Heart right ventricle (tissue), 16 donors: ENCODE data around the gene CSRP3. TPM values are rescaled to one million over a fixed set of nuclear protein-coding genes. Genes with fewer than 3 reads are reported as not detected.

ENCODE experiments used
- ATAC-seq, 8 donors: fragments of 200-7000 bp; cut with Tn5 transposase; one replicate each; pipeline ENCODE4 v1.9.1; 2020; ENCODE audit warnings: mild to moderate bottlenecking in 8 of 8, moderate library complexity in 8 of 8, moderate number of reproducible peaks in 1 of 8
- DNase-seq, 2 donors: peaks; one replicate each; pipeline ENCODE4 v3.0.0-alpha.2; 2020
- H3K27ac ChIP-seq, 10 donors: fragments of 200-600 bp; sonication (generic) in 2 of 10; one replicate each; pipeline versions ENCODE4 v1.5.0 to v1.8.0; 2020 to 2022; ENCODE audit warnings: mild to moderate bottlenecking in 3 of 10
- H3K27me3 ChIP-seq, 7 donors: fragments of 200-600 bp; one replicate each; pipeline ENCODE4 v1.8.0; 2021 to 2022; ENCODE audit warnings: mild to moderate bottlenecking in 2 of 7
- H3K36me3 ChIP-seq, 9 donors: fragments of 200-600 bp; sonication (generic) in 1 of 9; one replicate each; pipeline versions ENCODE4 v1.5.0 to v1.8.0; 2020 to 2022; ENCODE audit warnings: mild to moderate bottlenecking in 2 of 9
- H3K4me1 ChIP-seq, 9 donors: fragments of 200-600 bp; sonication (generic) in 1 of 9; one replicate each; pipeline versions ENCODE4 v1.5.0 to v1.8.0; 2020 to 2022; ENCODE audit warnings: mild to moderate bottlenecking in 4 of 9
- H3K4me3 ChIP-seq, 10 donors: fragments of 200-600 bp; sonication (generic) in 2 of 10; one replicate each; pipeline versions ENCODE4 v1.5.0 to v1.8.0; 2020 to 2022; ENCODE audit warnings: mild to moderate bottlenecking in 7 of 10, moderate library complexity in 2 of 10
- H3K9me3 ChIP-seq, 11 donors: fragments of 200-600 bp in 10 of 11; sonication (generic) in 2 of 11; one replicate each; pipeline versions ENCODE4 v1.5.0 to v1.8.0; 2013 to 2022; ENCODE audit warnings: mild to moderate bottlenecking in 2 of 11, control low read depth in 1 of 11, moderate library complexity in 1 of 11
- WGBS, 2 donors: extraction: QIAGEN DNeasy Blood & Tissue Kit; methylation state at CpG; one replicate each; pipeline ENCODE4 v1.1.7; 2013; ENCODE audit warnings: inconsistent platforms in 1 of 2; 5-methylcytosine and 5-hydroxymethylcytosine counted together
- intact Hi-C, 10 donors: fragments of 100-400 bp; cut with DNase I; formaldehyde crosslinking; loops; one replicate each; pipeline versions ENCODE4 v1.11.1 to v1.14.2; 2022
- polyA plus RNA-seq, 2 donors: library from polyadenylated mRNA; stranded (reverse); fragments of 200-250 nt; gene quantifications; one replicate each; pipeline ENCODE4 v1.2.3, GENCODE V29; 2013
- total RNA-seq, 10 donors: library from RNA; stranded (reverse); fragmentation: NEBNext Ultra II Directional in 3 of 10; extraction: Animal tissue kit (Norgen Biotek cat#: 25700) in 3 of 10; gene quantifications; one replicate each; pipeline versions ENCODE4 v1.2.1 to v1.2.4, GENCODE V29; 2021 to 2023
- TF ChIP-seq, protein P1 (sequence below), 9 donors: fragments of 200-600 bp; sonication (generic) in 2 of 9; IDR thresholded peaks; one replicate each; pipeline versions ENCODE4 v1.5.0 to v1.8.0; 2021 to 2022; ENCODE audit warnings: antibody characterized with exemption in 9 of 9, mild to moderate bottlenecking in 5 of 9, moderate library complexity in 1 of 9
- donor health status: Arrhythmogenic right ventricular cardiomyopathy.
- donor health status: ischemic (EF 13 %, LVEDD 7.1; RV severe dilation, severe dysfunction).
- donor health status: healthy with polysubstance abuse.
- donor health status: DM: no; HTN: yes; CAD: no.
- donor health status: DM: no; HTN: no; CAD: no.
- donor health status: ischemic (EF 25% LVEDD 6.9; RV normal size, moderate dysfunction).
- donor health status: ischemic (EF 25% LVEDD 5.7; RV mildly dilated, moderate dysfunction).
- donor health status: healthy.
- donor health status: DM: yes; HTN: yes; CAD: no.
- donor health status: Ischemic cardiomyopathy.
- donor health status: ischemic (EF 35%, LVEDD 5.7; RV mildly dilated, moderate dysfunction).
- donor health status: nonischemic (EF 11% LVEDD 7.7; RV severe dilation, severe dysfunction).
- donor health status: DM: yes; HTN: yes; CAD: no.
- donor health status: PGD.
- donor health status: ischemic (EF 29% LVEDD 5.4; RV normal size, mild dysfunction).
- donor health status: nonischemic (EF 23%, LVEDD 6.1; RV moderate dilation, normal function).

CSRP3 gene
- total and polyA plus RNA-seq, 12 donors: 534 to 3,929 (median 2,209) TPM

DNA sequence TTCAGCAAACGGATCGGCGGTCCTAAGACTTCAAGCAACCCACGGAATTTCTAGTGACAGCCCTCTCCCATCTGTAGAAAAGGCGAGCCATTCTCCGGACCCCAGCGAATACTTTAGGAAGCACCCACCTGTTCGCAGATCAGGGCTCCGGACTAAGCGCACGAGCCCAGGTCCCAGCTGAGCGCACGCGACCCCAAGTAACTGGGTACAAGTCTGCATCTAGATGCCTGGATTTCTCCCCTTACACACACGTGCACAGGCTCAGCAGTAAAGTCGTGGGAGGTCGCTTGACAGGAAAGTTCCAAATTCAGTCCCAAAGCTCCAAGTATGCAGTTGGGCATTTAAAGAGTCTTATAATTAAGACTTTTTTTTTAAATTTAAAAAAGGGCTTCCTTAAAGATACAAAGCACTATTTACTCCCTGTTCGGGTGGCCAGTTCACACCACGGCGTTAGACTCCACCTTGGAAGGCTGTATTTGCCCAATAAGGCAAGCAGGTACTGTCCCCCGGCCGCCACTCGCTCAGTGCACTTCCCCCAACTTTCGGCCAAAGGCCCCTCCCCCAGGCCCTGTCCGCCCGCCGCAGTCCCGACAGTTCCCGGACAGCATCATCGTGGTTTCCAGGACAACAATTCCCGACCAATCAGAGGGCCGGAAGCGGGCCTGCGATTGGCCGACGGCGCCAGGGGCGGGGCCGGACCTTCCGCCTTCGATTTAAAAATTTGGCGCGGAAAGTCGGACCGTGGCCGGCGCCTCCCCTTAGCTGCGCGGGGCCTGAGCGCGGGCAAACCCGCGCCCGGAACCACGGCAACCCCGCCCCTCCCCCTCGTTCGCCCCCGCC lies 38.9 kb upstream of the CSRP3 start, which contains the start of gene E2F8:
E2F8 (minus strand) TSS at position 526 of the 840 bp plus-strand sequence. CDS start 824 bp downstream, outside the sequence.
- DNase-seq (peak; percentile 92 to 96), ATAC-seq (peak; percentile 93 to 98 (median 96))
- H3K27me3 ChIP-seq: peaks cover 11 to 52% (median 32%) of the 10 kb centered on the region in 7 donors
- peak within 1 kb of the TSS; percentile 46 to 74 (median 68) for H3K4me3 ChIP-seq
- 1% methylated on average over 56 to 59 of the region's 59 CpGs for WGBS, 2 donors
- intact Hi-C loops: loop anchor here in 3 of 10 donors (5.0 to 10.0 kb wide), 2 partner anchors 43 to 166 kb away; no protein-coding TSS in a partner anchor
- H3K9me3 ChIP-seq: no peaks in the 10 kb centered on the region
- peaks cover 0 to 18% (median 0%) of the 10 kb centered on the region in 9 donors for H3K36me3 ChIP-seq
- peak within 1 kb of the TSS in 7 of 10 donors; percentile 29 to 68 (median 56) for H3K27ac ChIP-seq
- TF ChIP-seq, protein P1, sequence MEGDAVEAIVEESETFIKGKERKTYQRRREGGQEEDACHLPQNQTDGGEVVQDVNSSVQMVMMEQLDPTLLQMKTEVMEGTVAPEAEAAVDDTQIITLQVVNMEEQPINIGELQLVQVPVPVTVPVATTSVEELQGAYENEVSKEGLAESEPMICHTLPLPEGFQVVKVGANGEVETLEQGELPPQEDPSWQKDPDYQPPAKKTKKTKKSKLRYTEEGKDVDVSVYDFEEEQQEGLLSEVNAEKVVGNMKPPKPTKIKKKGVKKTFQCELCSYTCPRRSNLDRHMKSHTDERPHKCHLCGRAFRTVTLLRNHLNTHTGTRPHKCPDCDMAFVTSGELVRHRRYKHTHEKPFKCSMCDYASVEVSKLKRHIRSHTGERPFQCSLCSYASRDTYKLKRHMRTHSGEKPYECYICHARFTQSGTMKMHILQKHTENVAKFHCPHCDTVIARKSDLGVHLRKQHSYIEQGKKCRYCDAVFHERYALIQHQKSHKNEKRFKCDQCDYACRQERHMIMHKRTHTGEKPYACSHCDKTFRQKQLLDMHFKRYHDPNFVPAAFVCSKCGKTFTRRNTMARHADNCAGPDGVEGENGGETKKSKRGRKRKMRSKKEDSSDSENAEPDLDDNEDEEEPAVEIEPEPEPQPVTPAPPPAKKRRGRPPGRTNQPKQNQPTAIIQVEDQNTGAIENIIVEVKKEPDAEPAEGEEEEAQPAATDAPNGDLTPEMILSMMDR (IDR thresholded peaks at IDR 0.05): no peak
- peaks cover 5 to 49% (median 17%) of the 10 kb centered on the region in 9 donors for H3K4me1 ChIP-seq

DNA sequence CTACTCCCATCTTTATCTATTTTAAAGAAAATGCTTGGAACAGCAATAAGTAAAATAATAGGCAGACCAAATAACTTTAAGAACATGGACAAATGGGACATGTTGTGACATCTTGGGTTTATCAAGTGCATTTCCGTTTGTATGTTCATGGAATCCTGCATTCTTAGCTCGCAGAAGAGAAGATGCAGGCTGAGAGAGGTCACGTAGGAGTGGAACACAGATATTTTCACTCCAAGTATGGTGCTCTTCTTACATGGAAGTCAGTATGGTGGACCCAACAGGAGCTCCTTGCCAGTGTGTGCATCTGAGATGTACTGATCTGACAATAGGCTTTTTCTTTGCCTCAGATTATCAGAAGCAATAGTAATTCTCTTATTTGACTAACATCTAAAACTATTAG lies 37.3 kb upstream of the CSRP3 start:
- H3K27ac ChIP-seq: peak overlapping the region in 3 of 10 donors; percentile 0 to 68 (median 19)
- peaks cover 11 to 36% (median 25%) of the 10 kb centered on the region in 7 donors for H3K27me3 ChIP-seq
- intact Hi-C loops: loop anchor here in 1 of 10 donors (5.0 kb wide), 1 partner anchor 37 kb away; the partner anchor contains the start of gene CSRP3
- TF ChIP-seq, protein P1 (IDR thresholded peaks at IDR 0.05): no peak
- ATAC-seq (no peak), DNase-seq (no peak)
- peaks cover 5 to 50% (median 17%) of the 10 kb centered on the region in 9 donors for H3K4me1 ChIP-seq
- peaks cover 0 to 29% (median 0%) of the 10 kb centered on the region in 9 donors for H3K36me3 ChIP-seq
- 68 to 74% methylated on average over 3 of the region's 3 CpGs for WGBS, 2 donors
- peak overlapping the region in 3 of 10 donors; percentile 12 to 73 (median 66) for H3K4me3 ChIP-seq
- no peaks in the 10 kb centered on the region for H3K9me3 ChIP-seq

DNA sequence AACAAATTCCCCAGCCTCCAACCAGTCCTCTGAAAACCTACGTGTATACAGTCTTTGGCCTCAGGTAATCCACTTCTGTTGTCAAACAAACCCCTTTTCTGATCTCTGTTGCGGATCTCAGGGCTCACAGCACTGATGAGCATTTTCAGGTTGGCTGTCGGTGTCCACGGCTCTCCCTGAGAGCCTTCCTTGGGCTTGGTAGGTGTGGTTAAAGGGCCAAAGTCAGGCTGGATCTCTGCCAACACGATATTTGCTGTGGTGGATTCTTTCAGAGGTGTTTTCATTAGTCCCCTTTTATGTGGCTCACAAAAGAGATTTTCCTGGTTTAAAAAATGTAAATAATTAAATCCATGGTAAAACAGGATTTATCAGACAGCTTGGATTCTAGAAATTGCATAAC lies 36.0 kb upstream of the CSRP3 start:
- intact Hi-C loops: loop anchor here in 1 of 10 donors (5.0 kb wide), 1 partner anchor 36 kb away; the partner anchor contains the start of gene CSRP3
- H3K4me1 ChIP-seq: peaks cover 5 to 58% (median 23%) of the 10 kb centered on the region in 9 donors
- peak overlapping the region in 2 of 10 donors; percentile 22 to 26 for H3K27ac ChIP-seq
- H3K27me3 ChIP-seq: peaks cover 11 to 24% (median 18%) of the 10 kb centered on the region in 7 donors
- WGBS, 2 donors: 41 to 61% methylated on average over 5 of the region's 5 CpGs
- TF ChIP-seq, protein P1 (IDR thresholded peaks at IDR 0.05): no peak
- peaks cover 0 to 29% (median 0%) of the 10 kb centered on the region in 9 donors for H3K36me3 ChIP-seq
- H3K4me3 ChIP-seq: peak overlapping the region in 3 of 10 donors; percentile 3 to 17 (median 11)
- DNase-seq (no peak), ATAC-seq (no peak)
- no peaks in the 10 kb centered on the region for H3K9me3 ChIP-seq

DNA sequence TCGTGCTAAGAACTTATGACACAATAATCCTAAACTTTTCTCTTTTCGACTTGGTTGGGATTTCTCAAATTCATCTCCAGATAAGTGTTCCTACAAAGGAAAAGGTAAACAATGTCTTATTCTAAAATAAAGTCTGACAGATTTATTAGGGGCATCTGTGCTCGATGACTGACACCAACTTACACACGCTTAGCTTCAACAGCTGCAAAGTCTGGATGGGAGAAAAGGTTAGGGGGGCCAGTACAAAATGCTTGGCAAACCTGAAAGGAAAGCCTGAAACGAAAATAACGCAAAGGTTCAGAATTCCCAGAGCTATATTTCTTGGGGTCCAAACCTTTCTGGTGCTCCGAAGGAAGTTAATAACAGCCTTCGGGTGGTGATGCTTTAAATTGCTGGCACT lies 35.6 kb upstream of the CSRP3 start:
- Histone ChIP-seq H3K9me3 (no peaks in the 10 kb centered on the region), H3K4me1 (peaks cover 2 to 58% (median 23%) of the 10 kb centered on the region in 9 donors), H3K4me3 (peak overlapping the region in 3 of 10 donors; percentile 3 to 17 (median 11)), H3K27ac (peak overlapping the region in 3 of 10 donors; percentile 22 to 26 (median 22)), H3K36me3 (peaks cover 0 to 29% (median 0%) of the 10 kb centered on the region in 9 donors), H3K27me3 (peaks cover 6 to 20% (median 14%) of the 10 kb centered on the region in 7 donors)
- ATAC-seq (no peak), DNase-seq (no peak)
- TF ChIP-seq, protein P1 (IDR thresholded peaks at IDR 0.05): no peak
- WGBS, 2 donors: 64 to 78% methylated on average over 8 of the region's 8 CpGs
- intact Hi-C loops: loop anchor here in 1 of 10 donors (5.0 kb wide), 1 partner anchor 35 kb away; the partner anchor contains the start of gene CSRP3
